ENCODE data around the gene RNF17.
"Not testable (repeated sequence)": the region's sequence is repeated elsewhere in the genome, so short reads cannot be mapped to it uniquely, and the experiment has no call there.

The RNF17 gene

DNA sequence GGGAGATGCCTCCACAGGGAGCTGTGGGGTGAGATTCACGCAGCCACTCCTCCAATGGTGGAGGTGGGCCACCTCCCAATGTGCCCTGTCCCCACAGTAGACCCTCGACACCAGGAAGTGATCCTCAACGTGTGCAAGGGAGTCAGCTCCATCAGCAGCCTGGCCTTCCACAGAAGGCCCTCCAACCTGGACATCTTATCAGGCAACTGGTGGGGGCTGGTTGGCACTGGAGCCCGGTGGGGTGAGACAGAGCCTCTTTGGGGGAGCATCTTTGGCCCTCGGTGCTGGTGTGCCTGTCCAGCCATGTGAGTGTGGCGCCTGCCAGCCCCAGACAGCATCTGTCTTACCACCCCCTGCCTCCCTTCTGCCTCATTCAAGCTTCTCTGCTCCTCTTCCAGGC is 19.7 kb upstream of the RNF17 start:
- DNase-seq (ENCODE audit: extremely low read depth in 1 of 2, low read depth in 1 of 2), result no peak

DNA sequence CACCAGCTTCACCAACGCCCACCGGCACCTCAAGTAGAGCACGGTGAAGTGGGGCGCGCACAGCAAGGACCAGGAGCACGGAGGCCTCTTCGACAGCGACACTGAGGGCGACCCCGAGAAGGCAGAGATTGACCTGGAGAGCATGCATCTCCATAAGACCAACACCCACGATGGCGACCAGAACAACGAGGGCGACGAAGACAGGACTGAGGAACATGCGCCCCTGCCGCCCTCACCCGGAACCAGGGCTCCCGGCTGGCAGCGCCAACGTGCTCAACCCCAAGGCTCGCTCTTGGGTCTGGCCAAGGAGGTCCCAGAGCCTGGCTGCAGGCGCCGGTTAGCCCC is 18.5 kb upstream of the RNF17 start:
- no peak for DNase-seq (ENCODE audit: extremely low read depth in 1 of 2, low read depth in 1 of 2)

DNA sequence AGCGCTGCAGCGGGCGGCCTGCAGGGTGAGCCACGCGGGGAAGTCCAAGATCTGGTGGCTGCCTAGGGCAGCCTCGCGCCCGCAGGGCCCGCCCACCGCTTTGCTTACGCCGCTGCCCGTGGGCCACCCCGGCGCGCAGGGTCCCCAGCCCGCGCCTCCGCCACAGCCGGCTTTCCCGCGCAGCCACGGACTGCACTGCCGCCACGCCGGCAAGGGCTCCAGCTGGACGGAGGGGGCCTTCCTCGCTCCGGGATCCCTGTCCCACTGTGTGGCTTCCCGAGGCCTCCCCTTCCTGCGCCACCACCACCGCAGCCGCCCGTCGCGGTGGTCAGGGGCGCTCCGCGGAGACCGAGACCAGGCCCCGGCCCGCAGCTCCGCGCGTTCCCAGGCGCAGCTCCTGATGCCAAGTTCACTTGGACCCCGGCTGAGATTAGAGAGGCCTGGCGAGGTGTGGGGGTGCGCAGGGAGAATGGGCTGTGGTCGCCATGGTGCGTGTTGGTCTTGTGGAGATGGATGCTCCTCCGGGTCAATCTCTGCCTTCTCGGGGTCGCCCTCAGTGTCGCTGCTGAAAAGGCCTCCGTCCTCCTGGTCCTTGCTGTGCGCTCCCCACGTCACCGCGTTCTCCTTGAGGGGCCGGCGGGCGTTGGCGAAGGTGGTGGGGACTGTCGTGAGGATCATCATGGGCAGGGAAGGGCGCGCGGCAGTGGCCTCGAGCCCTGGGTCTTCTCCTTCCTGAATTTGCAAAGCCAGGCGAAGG is 17.9 kb upstream of the RNF17 start:
- DNase-seq (ENCODE audit: extremely low read depth in 1 of 2, low read depth in 1 of 2), result no peak

DNA sequence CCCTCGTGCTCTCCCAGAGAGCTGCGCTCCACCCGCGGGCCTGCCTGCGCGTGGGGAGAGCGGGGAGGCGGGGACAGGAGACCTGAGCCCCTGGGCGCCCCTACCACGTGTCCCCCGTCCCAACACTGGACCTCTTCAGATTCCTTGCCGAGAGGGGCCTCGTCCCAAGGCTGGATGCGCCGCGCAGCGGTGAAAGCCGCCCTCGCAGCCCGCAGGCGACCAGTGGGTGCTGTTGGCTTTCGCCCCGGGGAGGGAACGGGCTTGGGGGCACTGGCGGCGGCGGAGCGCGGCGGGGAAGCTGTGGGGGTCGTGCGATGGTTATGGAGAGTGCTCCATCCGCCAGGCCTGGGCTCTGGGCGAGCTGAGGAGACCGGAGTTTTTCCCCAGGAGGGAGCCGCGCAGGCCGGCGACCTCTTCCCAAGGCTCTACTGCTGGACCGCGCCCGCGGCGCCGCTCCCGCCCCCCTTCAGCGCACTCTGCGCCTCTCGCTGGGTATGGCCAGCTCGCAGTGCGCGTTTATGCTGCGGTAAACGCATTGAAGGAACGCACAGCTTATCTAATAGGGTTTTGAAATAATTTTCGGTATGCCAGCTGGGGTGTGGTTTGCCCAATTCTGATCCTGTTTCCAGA is 17.2 kb upstream of the RNF17 start:
- no peak for DNase-seq (ENCODE audit: extremely low read depth in 1 of 2, low read depth in 1 of 2)

DNA sequence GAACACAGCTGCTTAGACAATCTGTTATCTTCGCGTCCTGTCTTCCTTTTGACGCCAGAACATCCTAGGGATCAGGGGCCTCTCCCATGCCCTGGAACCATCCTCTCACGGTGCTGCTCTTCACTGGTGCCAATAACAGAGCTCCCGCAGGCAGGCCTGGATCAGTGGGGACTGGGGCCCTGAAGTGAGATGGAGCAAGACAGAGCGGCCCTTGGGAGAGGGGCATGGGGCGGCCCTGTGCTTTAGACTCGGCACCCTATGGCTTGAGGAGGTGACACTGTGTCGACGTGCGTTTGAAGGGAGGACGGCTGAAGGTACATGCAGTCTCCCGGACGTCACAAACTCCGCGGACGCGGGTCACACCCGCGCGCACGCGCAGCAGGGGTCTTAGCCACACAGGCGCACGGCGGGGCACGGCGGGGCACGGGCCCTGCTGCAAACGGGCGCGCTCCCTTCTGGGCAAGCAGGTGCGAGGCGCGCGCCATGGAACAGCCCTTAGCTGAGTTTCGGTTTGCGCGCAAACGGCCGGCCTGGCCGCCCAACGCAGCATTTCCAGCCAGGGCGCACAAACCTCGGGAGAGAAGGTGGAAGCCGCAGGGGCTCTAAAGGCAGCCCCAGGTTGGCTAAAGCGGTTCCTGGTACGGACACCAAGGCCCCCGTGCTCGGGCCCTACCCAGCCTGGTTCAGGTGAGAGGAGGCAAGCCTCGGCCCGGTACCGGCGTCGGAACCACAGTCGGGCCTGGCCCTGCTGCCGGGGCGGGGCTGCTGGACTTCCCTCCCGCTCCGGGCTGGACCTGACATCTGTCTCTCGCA is 16.5 kb upstream of the RNF17 start:
- DNase-seq (ENCODE audit: extremely low read depth in 1 of 2, low read depth in 1 of 2), result no peak

DNA sequence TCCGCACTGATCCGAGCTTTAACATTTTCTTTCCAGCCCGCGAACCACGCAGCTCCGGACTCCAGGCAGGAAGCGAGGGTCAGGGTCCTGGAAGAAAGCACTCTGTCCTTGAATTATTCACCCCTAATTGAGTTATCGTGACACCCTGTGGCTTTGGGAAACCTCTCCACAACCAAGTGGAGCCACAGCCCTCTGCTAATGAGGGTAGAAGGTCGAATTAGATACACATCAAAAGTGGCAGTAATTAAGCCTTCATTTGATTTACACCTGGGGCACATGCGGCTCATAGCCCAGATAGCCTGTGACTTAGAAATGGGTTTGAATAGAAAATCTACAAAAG is 15.9 kb upstream of the RNF17 start:
- DNase-seq (ENCODE audit: extremely low read depth in 1 of 2, low read depth in 1 of 2), result no peak

DNA sequence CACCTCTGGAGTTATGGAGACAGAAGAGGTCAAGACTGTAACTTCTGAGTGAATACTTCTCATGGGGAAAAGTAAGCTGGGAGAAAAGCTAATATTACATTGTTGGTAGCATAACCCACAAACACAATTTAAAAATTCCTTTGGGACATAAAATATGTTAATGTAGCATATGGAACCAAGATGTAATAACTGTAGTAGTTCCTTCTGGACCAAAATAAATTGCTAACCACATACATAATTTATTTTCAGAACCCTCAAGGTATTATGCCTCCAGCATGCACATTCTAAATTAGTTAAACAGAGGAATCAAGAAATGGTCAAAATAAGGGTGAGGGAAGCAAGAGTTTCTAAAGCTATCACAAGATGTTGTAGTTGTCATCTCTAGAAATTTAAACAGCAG is 4.8 kb upstream of the RNF17 start:
- DNase-seq (ENCODE audit: extremely low read depth in 1 of 2, low read depth in 1 of 2), result no peak

DNA sequence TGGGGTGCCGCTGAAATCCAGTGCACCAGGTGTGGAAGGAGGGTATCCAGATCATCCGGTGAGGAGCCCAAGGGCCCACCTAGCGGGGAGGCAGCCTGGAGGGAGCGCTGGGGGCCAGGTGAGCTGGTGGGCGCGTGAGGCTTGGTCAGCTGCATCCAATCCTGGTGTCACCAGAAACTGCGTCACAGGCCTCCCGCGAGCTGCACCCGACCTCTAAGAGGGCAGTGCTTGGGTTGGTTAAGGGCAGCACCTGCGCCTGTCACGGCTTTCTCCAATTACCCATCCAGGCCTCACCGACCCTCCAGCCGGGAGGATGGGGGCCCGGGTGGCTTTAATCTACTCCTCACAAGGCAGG is 284 bp downstream of the RNF17 start:
- no peak for DNase-seq (ENCODE audit: extremely low read depth in 1 of 2, low read depth in 1 of 2)

DNA sequence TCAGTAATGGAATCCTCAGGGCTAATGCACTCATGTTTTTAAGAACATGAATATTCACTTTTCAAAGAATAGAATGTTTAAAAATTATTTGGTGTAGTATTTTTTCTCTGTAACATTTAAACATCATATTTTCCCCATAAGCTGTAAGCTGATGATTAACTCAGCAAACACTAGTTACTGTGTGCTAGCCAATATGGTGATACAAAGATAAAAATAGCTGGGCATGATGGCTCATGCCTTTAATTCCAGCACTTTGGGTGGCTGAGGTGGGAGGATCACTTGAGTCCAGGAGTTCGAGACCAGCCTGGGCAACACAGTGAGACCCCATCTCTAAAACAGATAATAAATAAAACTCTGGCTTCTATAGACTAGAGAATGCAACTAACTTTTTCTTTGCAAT is 13.2 kb downstream of the RNF17 start:
- DNase-seq (ENCODE audit: extremely low read depth in 1 of 2, low read depth in 1 of 2), result no peak

DNA sequence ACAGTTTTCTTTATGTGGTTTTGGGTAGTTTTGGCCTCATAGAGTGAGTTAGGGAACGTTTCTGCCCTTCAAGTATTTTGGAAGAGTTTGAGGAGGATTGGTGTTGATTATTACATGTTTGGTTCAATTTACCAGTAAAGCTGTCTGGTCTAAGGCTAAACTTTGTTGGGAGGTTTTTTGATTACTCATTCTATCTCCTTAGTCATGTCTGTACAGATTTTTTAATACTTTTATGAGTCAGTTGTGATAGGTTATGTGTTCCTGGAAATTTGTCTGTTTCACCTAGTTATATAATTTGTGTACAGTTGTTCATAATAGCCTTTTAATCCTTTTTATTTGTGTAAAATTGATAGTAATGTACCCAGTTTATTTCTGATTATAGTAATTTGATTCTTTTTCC is 20.4 kb downstream of the RNF17 start:
- no peak for DNase-seq (ENCODE audit: extremely low read depth in 1 of 2, low read depth in 1 of 2)

DNA sequence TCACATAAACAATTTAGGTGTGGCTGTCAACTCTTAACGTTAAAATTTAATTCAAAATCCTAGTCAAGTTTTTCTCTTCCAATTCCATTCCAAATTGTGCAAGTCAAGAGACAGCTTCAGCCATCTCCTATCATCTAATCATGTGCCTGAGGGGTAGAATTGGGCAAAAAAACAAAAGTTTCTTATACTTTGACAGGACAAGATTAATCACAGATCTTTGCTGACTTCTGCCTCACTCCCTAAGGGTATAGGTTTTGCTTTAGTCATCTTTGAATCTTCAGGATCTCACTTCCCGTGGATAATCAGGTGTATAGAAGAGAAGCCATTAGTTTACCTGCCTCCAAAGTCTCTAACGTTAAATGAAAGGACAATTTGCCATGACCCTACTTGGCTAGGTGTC is 24.6 kb downstream of the RNF17 start:
- no peak for DNase-seq (ENCODE audit: extremely low read depth in 1 of 2, low read depth in 1 of 2)

DNA sequence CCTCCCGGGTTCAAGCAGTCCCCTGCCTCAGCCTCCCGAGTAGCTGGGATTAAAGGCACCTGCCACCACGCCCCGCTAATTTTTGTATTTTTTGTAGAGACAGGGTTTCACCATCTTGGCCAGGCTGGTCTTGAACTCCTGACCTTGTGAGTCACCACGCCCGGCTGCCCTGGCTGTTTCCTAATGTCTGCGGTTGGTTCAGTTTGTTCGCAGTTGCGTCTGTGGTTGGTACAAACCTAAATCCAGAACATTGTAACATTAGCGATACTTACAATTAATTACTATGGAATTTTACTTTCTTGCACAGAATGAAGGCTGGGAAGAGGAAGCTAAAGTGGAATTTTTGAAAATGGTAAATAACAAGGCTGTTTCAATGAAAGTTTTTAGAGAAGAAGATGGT is 38.1 kb downstream of the RNF17 start:
- no peak for DNase-seq (ENCODE audit: extremely low read depth in 1 of 2, low read depth in 1 of 2)

DNA sequence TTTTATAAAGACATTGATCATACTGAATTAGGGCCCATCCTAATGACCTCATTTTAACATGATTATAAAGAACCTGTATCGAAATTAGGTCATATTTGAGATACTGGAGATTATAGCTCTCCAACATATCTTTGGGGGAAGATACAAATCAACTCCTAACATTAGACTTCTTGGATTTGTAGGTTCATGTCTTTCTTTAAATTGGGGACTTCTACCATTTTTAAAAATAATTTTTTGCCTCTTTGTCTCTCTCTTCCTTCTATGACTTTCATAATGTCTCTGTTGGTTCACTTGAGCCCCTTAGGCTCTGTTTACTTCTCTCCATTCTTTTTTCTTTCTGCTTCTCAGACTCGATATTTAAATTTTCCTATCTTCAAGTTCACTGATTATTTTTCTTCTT is 57.2 kb downstream of the RNF17 start:
- no peak for DNase-seq (ENCODE audit: extremely low read depth in 1 of 2, low read depth in 1 of 2)

DNA sequence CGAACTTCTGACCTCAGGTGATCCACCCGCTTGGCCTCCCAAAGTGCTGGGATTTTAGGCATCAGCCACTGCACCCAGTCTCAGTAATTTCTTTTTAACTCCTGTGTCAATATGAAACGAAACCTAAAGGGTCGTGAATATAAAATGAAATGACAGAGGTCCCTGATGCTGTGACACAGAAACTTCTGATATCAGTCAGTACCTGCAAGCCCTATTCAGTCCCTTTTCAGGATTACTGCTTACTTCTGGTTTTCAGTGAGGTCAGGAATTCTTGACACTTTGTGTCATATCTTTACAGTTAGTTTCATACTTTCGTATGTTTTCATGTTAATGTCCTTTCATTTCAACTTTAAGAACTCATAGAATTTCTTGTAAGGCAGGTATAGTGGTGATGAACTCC is 58.7 kb downstream of the RNF17 start:
- no peak for DNase-seq (ENCODE audit: extremely low read depth in 1 of 2, low read depth in 1 of 2)

DNA sequence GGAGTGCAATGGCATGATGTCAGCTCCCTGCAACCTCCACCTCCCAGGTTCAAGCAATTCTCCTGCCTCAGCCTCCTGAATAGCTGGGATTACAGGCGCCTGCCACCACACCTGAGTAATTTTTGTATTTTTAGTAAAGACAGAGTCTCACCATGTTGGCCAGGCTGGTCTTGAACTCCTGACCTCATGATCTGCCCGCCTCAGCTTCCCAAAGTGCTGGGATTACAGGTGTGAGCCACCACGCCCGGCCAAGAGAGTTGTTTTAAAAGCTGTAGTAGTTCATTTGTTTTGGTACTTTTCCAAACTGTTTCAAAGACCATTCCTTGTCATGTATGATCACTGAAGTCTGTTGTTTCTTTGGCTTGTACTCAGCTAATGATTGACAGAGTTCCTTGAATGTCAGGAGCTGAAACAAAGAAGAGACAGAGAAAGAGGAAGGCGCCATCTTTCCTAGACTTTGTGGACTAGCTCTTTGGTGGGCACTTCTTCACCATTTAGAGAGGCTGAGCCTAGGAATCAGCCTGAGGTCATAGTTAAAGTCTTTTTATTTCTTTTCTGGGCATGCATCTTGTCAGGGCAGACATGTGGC is 59.2 kb downstream of the RNF17 start:
- DNase-seq (ENCODE audit: extremely low read depth in 1 of 2, low read depth in 1 of 2), result not testable (repeated sequence)

DNA sequence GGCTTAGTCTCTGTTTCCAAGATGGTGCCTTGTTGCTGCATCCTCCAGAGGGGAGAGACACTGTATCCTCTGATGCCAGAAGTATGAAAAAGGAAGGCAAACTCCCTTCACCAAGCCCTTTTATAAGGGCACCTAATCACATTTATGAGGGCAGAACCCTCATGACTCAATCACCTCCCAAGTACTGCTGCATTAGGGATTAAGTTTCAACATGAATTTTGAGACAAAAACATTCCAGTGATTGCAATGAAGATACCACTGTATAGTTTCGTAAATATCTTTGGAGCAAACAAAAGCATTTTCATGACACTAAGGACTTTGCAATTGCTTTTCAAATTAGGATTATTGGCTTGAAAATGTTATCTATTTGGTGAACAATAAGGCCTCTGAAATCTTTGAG is 63.8 kb downstream of the RNF17 start:
- no peak for DNase-seq (ENCODE audit: extremely low read depth in 1 of 2, low read depth in 1 of 2)

DNA sequence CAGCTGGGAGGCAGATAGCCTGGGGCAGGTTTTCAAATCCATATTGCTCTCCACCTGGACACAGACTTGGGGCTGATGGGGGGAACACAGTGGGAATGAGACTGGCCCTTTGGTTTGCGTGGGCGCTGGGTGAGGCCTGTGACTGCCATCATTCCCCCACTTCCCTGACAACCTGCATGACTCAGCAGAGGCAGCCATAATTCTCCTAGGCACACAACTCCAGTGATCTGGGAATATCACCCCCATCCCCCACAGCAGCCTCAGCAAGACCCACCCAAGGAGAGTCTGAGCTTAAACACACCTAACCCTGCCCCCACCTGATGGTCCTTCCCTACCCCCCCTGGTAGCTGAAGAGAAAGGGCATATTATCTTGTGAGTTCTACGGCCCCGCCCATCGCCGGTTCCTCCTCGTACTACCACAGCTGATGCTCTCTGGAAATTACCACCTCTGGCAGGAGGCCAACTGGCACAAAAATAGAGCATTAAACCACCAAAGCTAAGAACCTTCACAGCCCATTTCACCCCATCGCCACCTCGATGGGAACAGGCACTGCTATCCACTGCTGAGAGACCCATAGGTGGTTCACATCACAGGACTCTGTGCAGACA is 71.0 kb downstream of the RNF17 start:
- DNase-seq (ENCODE audit: extremely low read depth in 1 of 2, low read depth in 1 of 2), result no peak

DNA sequence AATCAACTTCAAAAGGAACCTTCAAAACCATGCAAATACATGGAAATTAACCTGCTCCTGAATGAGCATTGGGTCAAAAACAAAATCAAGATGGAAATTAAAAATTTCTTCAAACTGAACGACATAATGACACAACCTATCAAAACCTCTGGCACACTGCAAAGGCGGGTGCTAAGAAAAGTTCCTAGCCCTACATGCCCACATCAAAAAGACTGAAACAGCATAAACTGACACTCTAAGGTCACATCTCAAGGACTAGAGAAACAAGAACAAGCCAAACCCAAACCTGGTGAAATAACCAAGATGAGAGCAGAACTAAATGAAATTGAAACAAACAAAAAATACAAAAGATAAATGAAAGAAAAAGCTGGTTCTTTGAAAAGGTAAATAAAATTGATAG is 73.6 kb downstream of the RNF17 start:
- not testable (repeated sequence) for DNase-seq (ENCODE audit: extremely low read depth in 1 of 2, low read depth in 1 of 2)

DNA sequence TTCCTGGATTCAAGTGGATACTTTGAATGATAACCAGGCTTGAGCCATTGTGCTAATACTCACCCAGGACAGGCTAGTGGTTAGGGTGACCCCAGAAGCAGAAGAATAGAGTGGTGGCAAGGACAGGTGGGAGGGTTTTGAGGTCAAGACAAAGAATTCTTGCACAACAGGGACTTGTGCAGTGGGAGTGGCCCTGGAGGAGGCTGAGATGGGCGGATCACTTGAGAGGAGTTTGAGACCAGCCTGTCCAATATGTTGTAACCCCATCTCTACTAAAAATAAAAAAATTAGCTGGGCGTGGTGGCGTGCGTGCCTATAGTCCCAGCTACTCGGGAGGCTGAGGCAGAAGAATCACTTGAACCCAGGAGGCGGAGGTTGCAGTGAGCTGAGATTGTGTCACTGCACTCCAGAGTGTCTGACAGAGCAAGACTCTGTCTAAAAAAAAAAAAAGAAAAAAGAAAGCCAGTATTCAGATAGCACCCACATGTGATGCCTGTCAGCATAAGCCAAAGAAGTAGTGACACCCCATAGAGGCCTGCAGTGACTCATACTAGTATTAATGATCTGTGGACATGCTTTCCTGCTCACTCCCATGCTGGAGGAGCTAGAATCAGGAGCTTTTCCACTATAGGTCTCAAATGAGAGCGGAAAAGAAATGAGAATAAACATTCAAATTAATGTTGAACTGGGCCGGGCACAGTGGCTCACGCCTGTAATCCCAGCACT is 78.7 kb downstream of the RNF17 start:
- DNase-seq (ENCODE audit: extremely low read depth in 1 of 2, low read depth in 1 of 2), result no peak

DNA sequence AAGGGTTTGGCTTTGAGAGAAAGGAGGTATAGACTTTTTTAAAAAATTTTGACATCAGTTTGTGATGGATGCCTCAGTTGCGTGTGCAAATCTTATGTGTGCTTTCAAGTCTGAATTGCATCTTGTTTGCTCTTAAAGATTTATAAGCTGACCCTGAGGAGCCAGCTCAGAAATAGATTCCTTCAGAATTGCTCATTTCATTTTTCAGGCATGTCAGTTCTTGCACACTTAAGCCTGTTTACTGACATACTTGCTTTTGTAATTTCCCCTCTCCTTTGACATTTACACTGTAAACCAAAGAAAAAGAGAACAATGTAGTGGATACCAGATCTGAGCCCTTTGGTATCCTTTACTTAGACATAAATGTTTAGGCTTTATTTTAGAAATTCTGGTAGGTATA is 87.6 kb downstream of the RNF17 start:
- DNase-seq (ENCODE audit: extremely low read depth in 1 of 2, low read depth in 1 of 2), result no peak

DNA sequence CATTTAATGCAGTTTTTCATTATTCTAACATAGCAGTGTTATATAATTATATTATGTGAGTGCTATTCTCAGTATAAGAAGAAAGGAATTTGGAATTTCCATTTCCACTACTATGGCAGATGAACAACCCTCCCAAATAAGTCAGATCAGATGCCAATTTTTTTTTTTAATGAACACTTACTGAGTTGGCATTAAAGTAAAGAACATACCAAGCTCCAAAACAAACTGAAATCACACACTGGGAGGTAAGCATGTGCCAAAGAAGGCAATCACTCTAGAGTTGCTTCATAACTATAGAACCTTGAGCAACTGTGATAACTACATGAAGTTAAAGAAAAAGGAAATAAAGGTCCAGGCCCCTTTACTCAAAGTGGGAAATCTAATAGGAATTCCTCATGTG is 90.3 kb downstream of the RNF17 start:
- no peak for DNase-seq (ENCODE audit: extremely low read depth in 1 of 2, low read depth in 1 of 2)

Data from activated CD8-positive, alpha-beta memory T cell treated with anti-CD3 and anti-CD28 coated beads for 1 hour (primary cell).